NCI-H2196 (cell line): ENCODE measurements around the gene SPACA6.
A peak's percentile ranks its signal among the peaks of the same experiment; 100 is the strongest.

Source experiments
- DNase-seq: peaks from one replicate; lab custom pipeline; 2025; ENCODE audit not compliant: unreplicated experiment; lab: John Stamatoyannopoulos, UW

Gene SPACA6

DNA sequence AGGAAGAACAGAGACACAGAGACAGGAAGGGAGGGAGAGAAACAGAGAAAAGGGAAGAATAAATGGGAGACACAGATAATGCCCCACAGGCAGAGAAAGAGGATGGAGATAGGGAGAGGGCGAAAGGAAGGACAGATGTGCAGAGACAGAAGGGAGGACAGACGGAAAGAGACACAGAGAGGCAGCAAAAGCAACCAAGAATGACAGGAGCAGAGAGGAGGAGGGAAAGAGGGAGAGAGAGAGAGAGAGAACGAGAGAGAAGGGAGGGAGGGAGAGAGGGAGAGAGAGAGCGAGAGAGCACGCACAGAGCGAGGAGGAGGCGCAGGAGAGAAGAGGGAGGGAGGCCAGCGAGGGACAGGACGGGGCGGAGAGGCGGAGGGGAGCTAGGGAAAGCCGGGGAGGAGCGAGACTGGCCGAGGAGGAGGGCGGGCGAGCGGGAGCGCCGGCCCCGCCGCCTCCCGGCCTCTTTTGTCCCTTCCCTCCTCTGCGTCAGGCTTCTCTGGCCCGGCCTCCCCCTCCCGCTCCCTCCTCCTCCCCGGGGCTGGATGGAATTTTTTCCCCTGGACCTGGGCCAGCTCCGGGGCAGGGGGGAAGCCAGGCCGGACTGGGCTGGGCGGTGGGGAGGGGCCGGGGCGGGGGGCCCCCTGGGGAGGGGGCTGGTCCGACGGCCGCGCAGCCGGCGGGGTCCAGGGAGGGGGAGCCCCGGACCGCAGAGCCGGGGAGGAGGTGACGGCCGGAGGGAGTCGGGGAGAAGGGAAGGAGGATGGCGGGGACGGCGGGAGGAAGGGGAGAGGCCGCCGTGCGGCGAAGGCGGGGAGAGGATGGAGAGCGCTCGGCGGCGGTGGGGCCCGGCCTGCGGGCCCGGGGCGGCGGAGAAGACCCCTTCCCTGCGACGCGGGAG is 4.2 kb upstream of the SPACA6 start:
- DNase-seq, result peak; percentile 85

DNA sequence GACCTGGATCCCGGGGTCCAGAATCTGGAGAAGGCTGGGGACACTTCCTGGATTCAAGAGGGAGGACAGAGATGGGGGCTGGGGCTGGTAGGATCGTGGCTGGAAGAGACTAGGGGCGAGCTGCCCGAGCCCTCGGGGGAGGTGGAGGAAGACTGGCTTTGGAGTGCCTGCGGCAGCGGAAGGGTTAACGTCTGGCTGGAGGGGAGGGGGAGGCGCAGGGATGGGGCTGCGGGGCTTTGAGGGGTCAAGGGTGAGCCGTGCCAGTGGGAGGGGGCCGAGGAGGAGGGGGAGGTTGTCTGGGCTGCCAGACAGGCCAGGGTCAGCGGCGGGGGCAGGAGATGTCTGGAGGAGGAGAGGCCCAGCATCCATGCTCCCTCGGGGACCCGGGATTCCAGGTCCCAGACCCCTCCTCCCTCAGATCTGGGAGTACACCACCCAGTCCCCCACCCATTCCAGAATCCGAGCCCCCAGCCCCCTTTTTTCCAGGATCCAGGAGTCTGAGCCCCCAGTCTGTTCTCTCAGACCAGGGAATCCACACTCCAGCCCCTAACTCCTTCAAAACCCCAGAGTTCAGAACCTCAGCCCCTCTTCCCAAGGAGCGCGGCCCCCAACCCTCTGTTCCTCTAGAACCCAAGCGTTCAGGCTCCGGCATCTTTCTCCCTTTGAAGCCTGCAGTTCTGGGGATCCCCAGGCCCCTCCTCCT is 3.2 kb upstream of the SPACA6 start:
- peak; percentile 19 for DNase-seq

DNA sequence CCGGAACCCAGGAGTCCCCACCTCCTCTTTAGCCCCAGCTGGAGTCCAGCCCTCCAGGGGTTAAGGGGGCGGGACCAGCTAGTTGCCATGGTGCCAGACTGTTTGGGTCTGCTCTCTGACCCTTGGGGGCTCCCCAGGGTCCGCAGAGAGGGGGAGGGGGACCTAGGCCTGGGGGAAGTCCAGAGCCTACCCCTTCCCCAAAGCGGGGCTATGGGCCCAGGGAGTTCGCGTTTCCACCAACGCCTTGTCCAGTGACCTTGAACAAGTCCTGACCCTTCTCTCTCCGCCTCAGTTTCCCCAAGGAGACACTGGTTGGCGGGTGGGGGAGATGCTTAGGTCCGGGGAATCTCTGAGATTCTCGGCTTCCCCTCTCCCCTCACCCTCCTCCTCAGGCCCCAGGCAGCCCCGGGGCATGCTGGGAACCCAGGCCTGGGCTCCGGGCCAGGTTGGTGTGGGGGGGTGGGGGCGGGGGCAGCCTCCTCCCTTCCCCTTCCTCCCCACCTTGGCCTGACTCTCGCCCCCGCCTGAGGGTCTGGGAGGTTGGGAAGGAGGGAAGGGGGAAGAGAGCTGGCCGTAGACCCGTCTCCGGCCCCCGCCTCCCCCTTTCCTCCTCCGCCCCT is 2.6 kb upstream of the SPACA6 start:
- peak; percentile 72 for DNase-seq

DNA sequence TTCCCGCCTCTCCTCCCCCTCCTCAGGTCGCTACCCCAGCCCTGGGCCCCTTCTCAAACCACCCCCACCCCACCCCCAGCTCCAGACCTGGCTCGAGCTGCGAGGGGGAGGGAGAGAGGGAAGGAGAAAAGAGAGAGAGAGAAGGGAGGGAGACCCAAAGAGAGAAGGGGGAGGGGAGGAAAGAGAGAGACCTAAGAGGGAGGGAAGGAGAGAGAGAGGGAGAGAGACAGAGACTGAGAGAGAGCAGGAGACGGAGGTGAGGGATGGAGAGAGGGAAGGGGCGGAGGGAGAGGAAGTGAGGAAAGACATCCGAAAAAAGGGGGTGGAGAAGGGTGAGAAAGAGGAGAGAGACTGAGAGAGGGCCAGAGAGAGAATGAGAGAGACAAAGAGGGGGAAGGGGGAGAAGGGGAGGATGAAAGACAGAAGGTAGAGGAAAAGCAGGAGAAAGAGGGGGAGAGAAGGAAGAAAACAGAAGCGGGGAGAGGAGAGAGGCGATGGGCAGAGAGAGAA is 2.0 kb upstream of the SPACA6 start:
- no peak for DNase-seq

DNA sequence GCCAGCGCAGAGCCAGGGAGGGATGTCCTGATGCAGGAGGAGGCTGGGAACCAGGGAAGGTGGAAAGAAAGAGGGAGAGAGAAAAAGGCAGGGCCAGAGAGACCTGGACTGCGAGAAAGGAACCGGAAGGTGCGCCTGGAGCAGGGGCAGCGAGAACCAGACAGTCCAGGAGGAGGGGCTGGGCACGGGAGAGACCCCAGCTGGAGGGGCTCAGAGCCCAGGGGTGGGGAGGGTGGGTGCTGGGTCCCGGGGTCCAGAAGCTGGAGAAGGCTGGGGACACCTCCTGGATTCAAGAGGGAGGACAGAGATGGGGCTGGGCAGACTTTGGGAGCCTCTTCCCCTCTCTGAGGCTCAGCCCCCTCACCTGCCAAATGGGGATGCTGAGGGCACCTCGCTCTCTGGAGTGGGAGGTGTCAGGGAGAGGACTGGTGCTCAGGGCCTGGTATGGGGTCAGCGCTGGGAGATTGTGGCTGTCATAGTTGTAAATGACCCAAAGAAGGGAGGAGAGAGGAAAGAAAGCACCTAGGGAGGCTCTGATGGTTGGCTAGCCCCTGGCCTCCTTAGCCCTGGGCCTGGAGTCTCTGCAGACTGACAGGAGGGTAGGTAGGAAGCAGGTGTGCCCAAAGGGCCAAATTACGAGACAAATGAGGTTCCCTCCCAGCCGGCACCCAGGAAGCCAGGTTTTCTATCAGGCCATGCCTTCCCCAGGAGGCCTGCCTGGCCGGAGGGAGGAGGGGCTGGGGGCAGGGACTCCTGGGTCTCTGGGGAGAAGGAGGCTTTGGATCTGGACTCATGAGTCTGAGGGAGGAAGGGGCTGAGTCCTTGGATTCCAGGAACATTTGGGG is 1.3 kb upstream of the SPACA6 start:
- DNase-seq, result peak; percentile 10

DNA sequence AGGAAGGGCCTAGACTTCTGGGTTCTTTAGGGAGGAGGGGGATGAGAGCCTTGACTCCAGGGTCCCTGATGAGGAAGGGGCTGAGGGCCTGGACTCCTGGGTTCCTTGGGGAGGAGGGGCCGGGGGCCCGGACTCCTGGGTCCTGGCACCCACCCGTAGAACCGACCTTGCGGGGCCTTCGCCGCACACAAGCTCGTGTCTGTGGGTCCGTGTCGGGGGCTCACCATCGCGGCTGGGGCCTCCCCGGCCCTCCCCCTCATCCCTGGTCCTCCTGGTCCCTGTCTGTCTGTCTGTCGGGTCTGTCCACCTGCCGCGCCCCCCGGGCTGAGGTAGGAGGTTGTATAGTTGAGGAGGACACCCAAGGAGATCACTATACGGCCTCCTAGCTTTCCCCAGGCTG is 662 bp upstream of the SPACA6 start:
- no peak for DNase-seq

DNA sequence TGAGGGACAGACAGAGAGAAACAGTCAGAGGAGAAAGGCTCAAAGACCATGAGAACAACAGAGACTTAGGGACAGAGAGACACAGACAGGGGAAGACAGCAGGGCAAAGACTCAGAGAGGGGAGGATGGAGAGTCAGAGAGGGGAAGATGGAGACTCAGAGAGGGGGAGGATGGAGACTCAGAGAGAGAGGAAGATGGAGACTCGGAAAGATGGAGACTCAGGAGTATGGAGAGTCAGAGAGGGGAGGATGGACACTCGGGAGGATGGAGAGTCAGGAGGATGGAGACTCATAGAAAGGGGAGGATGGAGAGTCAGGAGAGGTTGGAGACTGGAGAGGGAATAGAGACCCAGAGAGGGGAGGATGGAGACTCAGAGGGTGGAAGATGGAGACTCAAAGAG is 689 bp downstream of the SPACA6 start:
- no peak for DNase-seq

DNA sequence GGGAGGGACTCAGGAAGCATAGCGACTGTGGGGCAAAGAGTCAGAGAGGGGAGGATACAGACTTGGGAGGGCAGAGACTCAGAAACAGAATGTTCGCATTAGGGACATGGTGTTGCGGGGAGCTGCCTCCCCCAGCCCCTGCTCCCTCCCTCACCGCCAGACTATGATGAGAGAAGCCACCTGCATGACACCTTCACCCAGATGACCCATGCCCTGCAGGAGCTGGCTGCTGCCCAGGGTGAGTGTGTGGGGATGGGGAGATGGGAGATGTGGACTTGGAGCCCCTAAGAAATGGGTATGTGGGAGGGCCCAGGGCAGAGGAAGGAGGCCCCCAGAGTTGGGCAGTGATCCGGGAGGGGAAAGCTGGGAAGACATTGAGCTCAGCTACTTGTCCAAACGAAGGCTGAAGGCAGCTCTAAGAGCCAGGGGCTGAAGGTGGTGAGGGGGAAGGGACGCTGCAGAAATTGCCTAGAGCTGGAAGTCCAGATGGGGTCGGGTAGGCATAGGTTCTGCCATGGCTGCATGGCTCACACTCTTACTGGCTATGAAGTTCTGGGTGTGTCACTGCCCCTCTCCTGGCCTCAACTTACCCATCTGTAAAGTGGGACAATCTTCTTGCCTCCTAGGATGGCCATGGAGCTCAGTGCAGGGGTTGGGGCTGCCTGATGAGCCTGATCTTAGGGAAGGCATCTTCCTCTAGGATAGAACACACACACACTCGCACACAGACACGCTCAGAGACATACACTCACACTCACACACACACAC is 1.4 kb downstream of the SPACA6 start:
- DNase-seq, result no peak

DNA sequence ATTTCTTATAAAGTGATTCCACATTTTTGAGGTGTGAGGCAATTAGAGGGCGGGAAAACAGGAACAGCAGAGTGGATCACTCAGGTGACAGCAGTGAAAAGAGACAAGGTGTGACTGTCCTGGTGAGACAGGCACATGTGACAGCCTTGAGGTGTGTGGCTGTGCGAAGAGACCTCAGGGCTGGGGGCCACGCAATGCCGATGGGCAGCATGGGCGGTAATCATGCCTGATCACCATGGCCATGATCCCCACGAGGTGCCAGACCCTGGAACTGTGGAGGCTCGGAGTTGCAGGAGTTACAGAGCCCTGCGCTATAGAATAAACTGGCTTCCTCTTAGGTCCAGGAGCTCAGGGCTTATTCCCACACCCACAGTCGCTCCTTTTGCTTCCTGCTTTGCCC is 2.0 kb downstream of the SPACA6 start:
- DNase-seq, result no peak

DNA sequence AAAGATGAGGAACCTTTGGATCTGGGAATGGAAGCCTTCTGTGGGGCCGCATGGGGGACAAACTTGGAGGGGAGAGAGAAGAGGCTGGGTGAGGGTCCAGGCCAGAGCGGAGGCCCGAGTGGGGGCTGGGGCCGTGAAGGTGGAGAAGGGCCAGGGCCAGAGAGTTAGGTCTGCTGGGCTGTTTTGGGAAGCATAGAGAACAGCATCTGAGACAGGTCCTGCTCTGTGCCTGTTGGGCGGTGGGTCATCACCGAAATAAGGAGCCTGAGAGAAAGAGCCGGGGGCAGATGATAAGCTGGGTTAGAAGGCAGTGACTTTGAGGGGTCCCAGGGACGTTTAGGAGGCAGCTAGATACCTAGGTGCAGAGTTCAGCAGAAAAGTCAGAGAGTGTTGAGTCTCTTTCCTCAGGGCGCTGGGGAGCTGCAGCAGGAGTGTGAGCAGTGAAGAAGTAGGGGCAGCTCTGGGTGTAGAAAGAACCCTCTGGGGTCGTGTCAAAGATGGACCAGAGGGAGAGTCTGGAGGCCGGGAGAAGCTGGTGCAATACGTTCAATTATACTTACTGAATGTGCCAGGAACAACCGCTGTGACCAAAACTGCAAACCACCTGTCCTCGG is 2.7 kb downstream of the SPACA6 start:
- DNase-seq, result no peak

DNA sequence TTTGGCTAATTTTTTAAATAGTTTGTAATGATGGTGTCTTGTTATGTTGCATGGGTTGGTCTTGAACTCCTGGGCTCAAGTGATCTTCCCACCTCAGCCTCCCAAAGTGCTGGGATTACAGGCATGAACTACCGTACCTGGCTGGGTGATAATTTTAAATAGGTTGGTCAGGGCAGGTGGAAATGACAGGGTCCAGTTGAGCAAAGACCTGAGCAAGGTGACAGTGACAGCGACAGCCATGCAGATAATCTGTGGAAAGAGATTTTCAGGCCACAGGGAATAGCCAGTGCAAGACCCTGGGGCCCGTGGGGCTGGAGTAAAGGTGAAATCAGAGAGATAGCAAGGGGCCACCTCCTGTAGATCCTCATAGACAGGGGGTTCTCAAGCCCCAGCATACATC is 3.5 kb downstream of the SPACA6 start:
- DNase-seq, result no peak

DNA sequence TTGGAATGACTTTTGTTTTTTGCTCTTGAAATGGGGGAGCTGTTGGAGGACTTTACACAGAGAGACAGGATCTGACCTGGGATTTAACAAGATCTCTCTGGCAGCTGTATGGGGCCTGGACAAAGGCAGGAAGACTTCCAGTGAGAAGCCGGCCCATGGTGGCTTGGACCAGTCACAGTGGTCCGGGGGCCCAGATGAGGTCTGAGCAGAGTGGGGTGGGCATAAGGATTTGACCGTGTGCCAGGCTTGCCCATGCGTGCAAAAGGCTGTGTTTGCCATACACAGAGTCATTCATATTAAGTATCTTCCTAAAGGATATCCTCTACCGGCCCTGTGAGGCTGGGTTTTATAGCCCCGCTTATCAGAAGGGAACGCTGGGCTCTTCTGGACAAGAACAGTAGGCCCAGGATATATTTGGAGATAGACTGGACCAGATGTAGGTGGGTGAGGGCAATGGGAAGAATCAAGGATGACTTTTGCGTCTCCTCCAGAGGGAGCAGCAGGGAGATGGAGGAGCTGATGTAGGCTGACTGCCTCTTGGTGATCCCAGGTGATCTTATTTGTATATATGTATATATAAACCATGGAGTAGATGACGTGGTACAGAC is 4.1 kb downstream of the SPACA6 start:
- no peak for DNase-seq

DNA sequence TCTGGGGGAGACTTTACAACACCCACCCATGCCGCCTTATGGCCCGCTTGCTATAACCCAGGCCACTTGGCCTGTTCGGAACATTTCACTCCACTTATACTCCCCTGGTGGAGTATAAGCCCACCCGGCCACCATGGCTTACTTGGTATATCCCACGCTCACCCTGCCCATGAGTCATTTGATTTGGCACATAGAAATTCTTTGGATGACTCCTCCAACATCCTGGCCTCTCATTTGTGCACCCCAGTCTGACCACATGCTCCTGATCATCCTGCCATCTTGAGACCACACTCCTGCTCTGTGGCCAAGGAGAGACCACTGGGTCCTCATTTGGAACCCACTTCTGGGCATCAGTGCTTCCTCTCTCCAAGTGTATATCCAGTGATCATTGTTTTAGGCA is 5.2 kb downstream of the SPACA6 start:
- no peak for DNase-seq

DNA sequence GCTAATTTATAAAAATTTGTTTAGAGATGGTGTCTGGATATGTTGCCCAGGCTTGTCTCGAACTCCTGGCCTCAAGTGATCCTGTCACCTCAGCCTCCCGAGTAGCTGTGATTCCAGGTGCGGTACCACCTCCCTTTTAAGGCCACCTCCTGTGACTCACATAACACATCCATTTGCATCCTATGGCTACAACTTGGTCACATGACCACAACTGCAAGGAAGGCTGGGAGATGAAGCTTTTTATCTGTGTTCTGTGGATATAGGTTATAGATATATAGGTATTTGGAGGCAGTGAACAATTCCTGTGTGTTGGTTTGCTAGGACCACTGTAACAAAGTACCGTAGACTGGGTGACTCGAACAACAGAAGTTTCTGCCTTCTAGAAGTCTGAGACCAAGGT is 6.0 kb downstream of the SPACA6 start:
- no peak for DNase-seq

DNA sequence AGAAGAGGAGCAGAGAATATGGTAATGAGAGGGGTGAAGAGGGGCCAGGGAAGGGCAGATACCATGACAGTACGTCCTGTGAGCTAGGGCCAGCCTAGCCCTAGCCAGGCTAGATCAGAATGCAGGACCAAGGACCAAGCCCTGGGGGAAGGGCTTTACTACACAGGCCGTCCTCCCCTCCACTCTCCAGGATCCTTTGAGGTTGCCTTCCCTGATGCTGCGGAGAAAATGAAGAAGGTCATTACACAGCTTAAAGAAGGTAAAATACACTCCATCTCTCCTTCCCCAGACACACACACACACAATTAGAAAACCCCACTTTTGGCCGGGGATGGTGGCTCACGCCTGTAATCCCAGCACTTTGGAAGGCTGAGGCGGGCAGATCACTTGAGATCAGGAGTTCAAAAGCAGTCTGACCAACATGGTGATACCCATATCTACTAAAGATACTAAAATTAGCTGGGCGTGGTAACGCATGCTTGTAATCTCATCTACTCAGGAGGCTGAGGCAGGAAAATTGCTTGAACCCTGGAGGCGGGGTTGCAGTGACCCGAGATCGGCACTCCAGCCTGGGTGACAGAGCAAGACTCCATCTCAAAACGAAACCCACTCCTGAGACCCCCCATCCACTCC is 8.5 kb downstream of the SPACA6 start:
- no peak for DNase-seq

DNA sequence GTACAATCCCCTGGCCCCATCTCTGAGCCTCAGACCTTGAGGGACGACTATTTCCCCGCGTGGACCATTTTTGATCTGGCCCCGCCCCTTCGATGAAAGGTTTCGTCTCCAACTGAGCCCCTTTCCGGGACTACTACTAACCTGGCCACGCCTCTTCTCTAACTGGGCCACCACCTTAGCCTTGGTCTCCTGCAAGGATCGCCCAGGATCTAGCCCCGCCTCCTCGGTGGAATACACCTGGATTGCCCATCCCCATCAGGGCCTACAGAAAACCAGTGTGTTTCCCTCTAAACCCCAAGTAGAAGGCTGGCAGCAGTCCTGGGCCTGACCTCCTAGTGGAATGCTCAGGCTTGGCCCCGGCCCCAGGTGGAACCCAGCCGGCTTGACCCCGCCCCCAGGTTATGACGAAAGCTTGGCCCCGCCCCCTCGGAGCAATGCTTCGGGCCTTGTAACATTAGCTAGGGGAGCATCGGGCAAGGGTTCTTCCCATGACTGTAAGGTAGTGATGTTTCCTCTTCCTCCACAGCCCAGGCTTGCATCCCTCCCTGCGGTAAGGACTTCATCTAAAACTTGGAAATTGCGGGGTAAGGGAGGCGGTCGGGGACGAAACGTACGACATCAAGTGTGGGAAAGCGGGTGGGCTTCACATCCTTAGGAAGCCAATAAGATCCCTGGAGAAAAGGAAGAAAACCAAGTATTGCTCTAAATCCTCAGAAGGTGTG is 9.1 kb downstream of the SPACA6 start:
- DNase-seq, result peak; percentile 68

DNA sequence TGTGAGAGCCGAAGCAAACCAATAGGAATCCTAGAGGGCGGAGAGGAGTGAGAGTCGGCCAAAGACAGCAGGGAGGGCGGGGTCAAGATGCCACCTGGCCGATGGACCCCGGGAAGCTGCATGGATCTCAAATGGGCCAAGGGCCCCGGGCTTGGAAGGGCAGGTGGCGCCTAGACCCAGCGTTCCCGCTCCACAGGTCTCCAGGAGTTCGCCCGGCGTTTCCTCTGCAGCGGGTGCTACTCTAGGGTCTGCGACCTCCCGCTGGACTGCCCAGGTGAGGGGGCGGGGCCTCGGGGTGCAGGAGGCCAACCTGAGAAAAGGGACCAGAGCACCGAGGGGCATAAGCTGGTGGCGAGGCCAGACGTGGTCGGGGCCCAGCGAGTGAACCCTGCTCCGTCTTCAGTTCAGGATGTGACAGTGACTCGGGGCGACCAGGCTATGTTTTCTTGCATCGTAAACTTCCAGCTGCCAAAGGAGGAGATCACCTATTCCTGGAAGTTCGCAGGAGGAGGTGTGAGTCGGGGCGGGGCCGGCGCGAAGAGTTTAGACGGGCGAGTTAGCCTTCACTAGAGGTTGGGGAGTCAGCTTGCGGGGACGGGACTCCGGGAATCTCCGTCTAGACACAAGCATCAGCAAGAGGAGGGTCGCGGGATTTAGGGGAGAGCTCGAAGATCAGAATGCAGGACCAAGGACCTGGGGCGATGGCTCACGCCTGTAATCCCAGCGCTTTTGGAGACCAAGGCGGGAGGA is 9.9 kb downstream of the SPACA6 start:
- peak; percentile 33 for DNase-seq
